GM13976 (cell line): ENCODE measurements around the gene PTGS2.

Experiments
- DNase-seq: peaks from one replicate; pipeline ENCODE4 v3.0.0; 2012; ENCODE audit warnings: low spot score
- CTCF ChIP-seq: IDR thresholded peaks from 2 replicates; pipeline ENCODE4 v1.5.1; 2012; ENCODE audit warnings: borderline replicate concordance, mild to moderate bottlenecking; ENCODE audit not compliant: insufficient read depth; ENCODE audit errors: extremely low read depth, missing control alignments, control extremely low read depth
- in situ Hi-C: fragments of 300-500 bp; cut with MboI; formaldehyde crosslinking; loops from one replicate; pipeline ENCODE4 v1.12.0; 2022; ENCODE audit warnings: low sequenced_read_pairs, mixed read lengths, inconsistent platforms; ENCODE audit not compliant: unreplicated experiment

The PTGS2 gene

GRCh38 chr1:186626356-186626932 lies 53.8 kb downstream of the PTGS2 start:
- in situ Hi-C loops, result no loop called here
- no peak for TF ChIP-seq CTCF
- peak; percentile 39 for DNase-seq

- in situ Hi-C loops, result no loop called here
- no peak for TF ChIP-seq CTCF
- DNase-seq, result no peak
Measured at GRCh38 chr1:186623551-186623950, 56.7 kb downstream of the PTGS2 start.
